Glutamatergic neuron (in vitro differentiated cells): Measurements from ENCODE around the gene ARHGAP8. TPM values are rescaled to one million over a fixed set of nuclear protein-coding genes. Genes with fewer than 3 reads are reported as not detected.

Experiments used
- DNase-seq: peaks from one replicate; pipeline ENCODE4 v3.0.0; 2022
- H3K27ac Mint-ChIP-seq: one replicate; pipeline ENCODE4 v1.8.0; 2020; ENCODE audit warnings: mild to moderate bottlenecking, mixed read lengths, inconsistent platforms; ENCODE audit not compliant: unreplicated experiment
- H3K27me3 Mint-ChIP-seq: one replicate; pipeline ENCODE4 v1.8.0; 2020; ENCODE audit warnings: mild to moderate bottlenecking, moderate library complexity, mixed read lengths, inconsistent platforms; ENCODE audit not compliant: unreplicated experiment
- H3K36me3 Mint-ChIP-seq: one replicate; pipeline ENCODE4 v1.8.0; 2020; ENCODE audit warnings: mild to moderate bottlenecking, mixed read lengths, inconsistent platforms; ENCODE audit not compliant: unreplicated experiment
- H3K4me1 Mint-ChIP-seq: one replicate; pipeline ENCODE4 v1.8.0; 2020; ENCODE audit warnings: mild to moderate bottlenecking, low read depth, mixed read lengths, inconsistent platforms; ENCODE audit not compliant: unreplicated experiment
- H3K4me3 Mint-ChIP-seq: one replicate; pipeline ENCODE4 v1.8.0; 2020; ENCODE audit warnings: mild to moderate bottlenecking, mixed read lengths, inconsistent platforms; ENCODE audit not compliant: unreplicated experiment
- H3K9me3 Mint-ChIP-seq: one replicate; pipeline ENCODE4 v1.8.0; 2020; ENCODE audit warnings: mild to moderate bottlenecking, moderate library complexity, mixed read lengths, inconsistent platforms; ENCODE audit not compliant: unreplicated experiment
- total RNA-seq: library from RNA; stranded (reverse); fragmentation: NEBNext Ultra II Directional; extraction: Animal tissue kit (Norgen Biotek cat#: 25700); gene quantifications from one replicate; pipeline ENCODE4 v1.2.1, GENCODE V29; 2021; ENCODE audit not compliant: unreplicated experiment
- TF ChIP-seq, protein P1 (sequence below): fragments of 200-600 bp; sonication (generic); IDR thresholded peaks from one replicate; pipeline ENCODE4 v1.5.0; 2021; ENCODE audit not compliant: partially characterized antibody, unreplicated experiment

Gene ARHGAP8
- total RNA-seq, 1 donor from 2014 or later: 0.59 TPM

DNA sequence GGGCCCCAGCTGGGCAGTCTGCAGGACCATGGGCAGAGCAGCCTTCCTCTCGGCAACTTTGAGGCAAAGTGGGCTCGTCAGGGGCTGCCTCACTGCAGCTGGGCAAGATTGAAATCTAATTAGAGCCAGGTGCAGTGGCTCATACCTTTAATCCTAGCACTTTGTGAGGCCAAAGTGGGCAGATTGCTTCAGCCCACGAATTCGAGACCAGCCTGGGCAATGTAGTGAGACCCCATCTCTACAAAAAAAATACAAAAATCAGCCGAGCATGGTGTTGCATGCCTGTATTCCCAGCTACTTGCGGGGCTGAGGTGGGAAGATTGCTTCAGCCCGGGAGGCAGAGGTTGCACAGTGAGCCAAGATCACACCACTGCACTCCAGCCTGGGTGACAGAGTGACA lies 34.2 kb downstream of the ARHGAP8 start:
- Mint-ChIP-seq H3K27ac (no peak overlapping the region), H3K36me3 (no peaks in the 10 kb centered on the region), H3K4me1 (no peaks in the 10 kb centered on the region), H3K27me3 (peaks cover 5% of the 10 kb centered on the region), H3K4me3 (no peak overlapping the region), H3K9me3 (no peaks in the 10 kb centered on the region)
- DNase-seq: no peak
- TF ChIP-seq, protein P1, sequence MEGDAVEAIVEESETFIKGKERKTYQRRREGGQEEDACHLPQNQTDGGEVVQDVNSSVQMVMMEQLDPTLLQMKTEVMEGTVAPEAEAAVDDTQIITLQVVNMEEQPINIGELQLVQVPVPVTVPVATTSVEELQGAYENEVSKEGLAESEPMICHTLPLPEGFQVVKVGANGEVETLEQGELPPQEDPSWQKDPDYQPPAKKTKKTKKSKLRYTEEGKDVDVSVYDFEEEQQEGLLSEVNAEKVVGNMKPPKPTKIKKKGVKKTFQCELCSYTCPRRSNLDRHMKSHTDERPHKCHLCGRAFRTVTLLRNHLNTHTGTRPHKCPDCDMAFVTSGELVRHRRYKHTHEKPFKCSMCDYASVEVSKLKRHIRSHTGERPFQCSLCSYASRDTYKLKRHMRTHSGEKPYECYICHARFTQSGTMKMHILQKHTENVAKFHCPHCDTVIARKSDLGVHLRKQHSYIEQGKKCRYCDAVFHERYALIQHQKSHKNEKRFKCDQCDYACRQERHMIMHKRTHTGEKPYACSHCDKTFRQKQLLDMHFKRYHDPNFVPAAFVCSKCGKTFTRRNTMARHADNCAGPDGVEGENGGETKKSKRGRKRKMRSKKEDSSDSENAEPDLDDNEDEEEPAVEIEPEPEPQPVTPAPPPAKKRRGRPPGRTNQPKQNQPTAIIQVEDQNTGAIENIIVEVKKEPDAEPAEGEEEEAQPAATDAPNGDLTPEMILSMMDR: no peak

DNA sequence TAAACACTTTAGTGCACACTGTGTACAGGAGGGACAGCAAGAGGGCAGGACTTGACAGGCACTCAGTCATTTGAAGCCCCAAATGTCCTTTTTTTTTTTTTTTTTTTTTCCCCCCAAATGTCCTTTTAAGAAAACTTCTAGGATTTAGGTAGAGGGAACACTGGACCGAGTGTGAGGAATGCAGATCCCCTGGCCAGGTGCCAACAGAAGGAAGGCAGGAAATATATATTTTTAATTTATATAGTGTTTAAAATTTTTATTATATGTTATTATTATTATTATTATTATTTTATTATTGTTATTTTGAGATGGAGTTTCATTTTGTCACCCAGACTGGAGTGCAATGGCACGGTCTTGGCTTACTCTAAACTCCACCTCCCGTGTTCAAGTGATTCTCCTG lies 35.5 kb downstream of the ARHGAP8 start:
- H3K27me3 Mint-ChIP-seq: peaks cover 5% of the 10 kb centered on the region
- DNase-seq: no peak
- no peaks in the 10 kb centered on the region for H3K36me3 Mint-ChIP-seq
- H3K9me3 Mint-ChIP-seq: no peaks in the 10 kb centered on the region
- no peaks in the 10 kb centered on the region for H3K4me1 Mint-ChIP-seq
- TF ChIP-seq, protein P1: no peak
- H3K4me3 Mint-ChIP-seq: no peak overlapping the region
- H3K27ac Mint-ChIP-seq: no peak overlapping the region

DNA sequence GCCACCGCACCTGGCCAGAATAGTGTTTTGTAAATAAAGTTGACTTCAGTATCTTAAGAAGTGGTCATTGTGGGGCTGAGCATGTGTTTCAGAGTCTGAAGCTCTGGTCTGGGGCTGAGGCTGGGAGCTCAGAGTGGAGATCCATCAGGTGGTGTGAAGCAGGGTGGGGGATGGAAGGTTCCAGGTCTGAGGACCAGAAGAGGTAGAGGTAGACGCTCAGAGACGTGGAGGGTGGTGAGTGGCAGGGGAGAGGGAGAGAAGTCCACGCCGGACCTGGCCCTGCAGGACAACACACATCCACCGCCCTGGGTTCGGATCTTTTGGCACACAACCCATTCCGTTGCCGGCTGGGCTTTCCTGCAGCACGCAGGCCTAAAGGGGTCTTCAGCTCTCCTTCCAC lies 40.7 kb downstream of the ARHGAP8 start:
- TF ChIP-seq, protein P1: no peak
- H3K36me3 Mint-ChIP-seq: no peaks in the 10 kb centered on the region
- H3K27me3 Mint-ChIP-seq: peaks cover 2% of the 10 kb centered on the region
- H3K27ac Mint-ChIP-seq: no peak overlapping the region
- peaks cover 5% of the 10 kb centered on the region for H3K4me1 Mint-ChIP-seq
- no peak for DNase-seq
- H3K4me3 Mint-ChIP-seq: no peak overlapping the region
- H3K9me3 Mint-ChIP-seq: no peaks in the 10 kb centered on the region

DNA sequence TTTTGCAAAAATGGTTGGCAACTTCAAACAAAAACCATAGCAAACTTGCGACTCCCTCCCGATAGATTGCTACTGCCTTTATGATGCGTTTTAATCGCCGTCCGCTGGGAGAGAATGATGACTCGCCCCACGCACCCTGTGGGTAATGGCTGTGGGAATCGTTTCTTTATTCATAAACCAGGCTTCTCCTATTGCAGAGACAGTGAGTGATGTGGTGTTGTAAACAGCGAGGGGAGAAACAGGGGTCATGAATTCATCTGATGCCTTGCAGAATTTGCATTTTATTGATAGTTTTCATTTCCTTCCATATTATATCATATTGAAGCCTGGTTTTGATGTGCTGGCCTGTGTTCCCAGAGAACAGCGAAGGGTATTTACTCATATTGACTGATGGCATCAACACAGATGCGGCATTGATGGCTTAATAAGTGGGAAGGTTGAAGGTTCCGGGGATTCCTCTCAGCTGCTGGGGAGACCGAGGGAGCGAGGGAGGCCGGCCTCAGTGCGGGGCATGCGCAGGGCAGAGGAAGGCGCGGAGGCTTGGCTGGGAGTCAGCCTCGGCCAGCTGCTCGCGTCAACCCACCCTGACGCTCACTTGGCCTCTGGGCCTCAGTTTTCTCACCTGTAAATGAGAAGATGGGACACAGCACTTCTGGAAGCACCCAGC lies 41.3 kb downstream of the ARHGAP8 start:
- Mint-ChIP-seq H3K9me3 (no peaks in the 10 kb centered on the region), H3K4me3 (no peak overlapping the region), H3K36me3 (no peaks in the 10 kb centered on the region)

More for the DNA sequence above, 41.3 kb downstream of the ARHGAP8 start:
- TF ChIP-seq, protein P1: no peak
- DNase-seq: no peak
- peaks cover 2% of the 10 kb centered on the region for H3K27me3 Mint-ChIP-seq
- H3K4me1 Mint-ChIP-seq: peaks cover 5% of the 10 kb centered on the region
- H3K27ac Mint-ChIP-seq: no peak overlapping the region
